ENCODE data around the gene TCHP. TPM values are rescaled to one million over a fixed set of nuclear protein-coding genes. Genes with fewer than 3 reads are reported as not detected.

Gene TCHP
- total RNA-seq, 4 donors from 2014 or later: 15.7 to 31.7 (median 20.0) TPM

DNA sequence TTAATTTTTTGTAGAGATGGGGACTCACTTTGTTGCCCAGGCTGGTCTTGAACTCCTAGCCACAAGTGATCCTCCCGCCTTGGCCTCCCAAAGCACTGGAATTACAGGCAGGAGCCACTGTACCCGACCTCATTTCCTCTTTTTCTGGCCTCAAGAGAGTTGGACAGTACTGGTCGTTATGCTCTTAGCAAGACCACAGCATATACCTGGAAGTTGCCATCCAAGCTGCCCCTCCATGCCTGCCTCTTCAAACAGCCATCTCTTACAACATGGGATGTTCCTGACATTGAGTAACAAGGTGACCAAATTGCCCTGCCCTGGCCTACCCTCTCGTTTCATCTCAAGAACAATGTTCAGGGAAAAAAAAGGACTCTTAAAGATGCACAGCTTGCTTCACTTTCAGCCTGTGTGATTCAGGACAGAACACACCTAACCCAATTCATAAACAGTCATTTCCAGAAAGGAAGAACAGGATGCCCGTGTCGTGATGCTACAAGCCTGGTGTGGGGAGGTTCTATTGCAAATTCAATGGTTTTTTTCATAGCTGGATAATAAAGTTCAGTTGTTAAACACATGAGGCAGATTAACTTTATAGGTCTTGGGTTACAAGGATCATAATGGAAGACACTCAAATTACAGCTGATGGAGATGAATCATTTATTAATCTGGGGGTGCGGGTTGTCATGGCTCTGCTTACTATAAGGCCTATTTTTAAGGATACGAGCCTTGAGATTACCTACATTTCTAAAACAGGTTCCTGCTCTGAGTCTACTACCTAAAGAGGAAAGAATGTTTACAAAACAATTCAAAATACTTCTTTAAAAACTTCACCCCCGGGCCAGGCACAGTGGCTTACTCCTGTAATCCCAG, 31.7 kb upstream of the TCHP start:
- peaks cover 22 to 100% (median 64%) of the 10 kb centered on the region in 3 donors for H3K4me1 ChIP-seq
- H3K36me3 ChIP-seq: peaks cover 0 to 39% (median 0%) of the 10 kb centered on the region in 3 donors
- WGBS, 2 donors: 33 to 56% methylated on average over 9 of the region's 9 CpGs
- H3K27me3 ChIP-seq: no peaks in the 10 kb centered on the region
- H3K27ac ChIP-seq: peak overlapping the region; percentile 84 to 97 (median 89)
- DNase-seq: no peak
- intact Hi-C loops (cut with DNase I): no loop called here
- H3K9me3 ChIP-seq: no peaks in the 10 kb centered on the region
- no peak overlapping the region for H3K4me3 ChIP-seq
- TF ChIP-seq, protein P1, sequence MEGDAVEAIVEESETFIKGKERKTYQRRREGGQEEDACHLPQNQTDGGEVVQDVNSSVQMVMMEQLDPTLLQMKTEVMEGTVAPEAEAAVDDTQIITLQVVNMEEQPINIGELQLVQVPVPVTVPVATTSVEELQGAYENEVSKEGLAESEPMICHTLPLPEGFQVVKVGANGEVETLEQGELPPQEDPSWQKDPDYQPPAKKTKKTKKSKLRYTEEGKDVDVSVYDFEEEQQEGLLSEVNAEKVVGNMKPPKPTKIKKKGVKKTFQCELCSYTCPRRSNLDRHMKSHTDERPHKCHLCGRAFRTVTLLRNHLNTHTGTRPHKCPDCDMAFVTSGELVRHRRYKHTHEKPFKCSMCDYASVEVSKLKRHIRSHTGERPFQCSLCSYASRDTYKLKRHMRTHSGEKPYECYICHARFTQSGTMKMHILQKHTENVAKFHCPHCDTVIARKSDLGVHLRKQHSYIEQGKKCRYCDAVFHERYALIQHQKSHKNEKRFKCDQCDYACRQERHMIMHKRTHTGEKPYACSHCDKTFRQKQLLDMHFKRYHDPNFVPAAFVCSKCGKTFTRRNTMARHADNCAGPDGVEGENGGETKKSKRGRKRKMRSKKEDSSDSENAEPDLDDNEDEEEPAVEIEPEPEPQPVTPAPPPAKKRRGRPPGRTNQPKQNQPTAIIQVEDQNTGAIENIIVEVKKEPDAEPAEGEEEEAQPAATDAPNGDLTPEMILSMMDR (IDR thresholded peaks at IDR 0.05): no peak
- no peak for TF ChIP-seq POLR2A (IDR thresholded peaks at IDR 0.05)

DNA sequence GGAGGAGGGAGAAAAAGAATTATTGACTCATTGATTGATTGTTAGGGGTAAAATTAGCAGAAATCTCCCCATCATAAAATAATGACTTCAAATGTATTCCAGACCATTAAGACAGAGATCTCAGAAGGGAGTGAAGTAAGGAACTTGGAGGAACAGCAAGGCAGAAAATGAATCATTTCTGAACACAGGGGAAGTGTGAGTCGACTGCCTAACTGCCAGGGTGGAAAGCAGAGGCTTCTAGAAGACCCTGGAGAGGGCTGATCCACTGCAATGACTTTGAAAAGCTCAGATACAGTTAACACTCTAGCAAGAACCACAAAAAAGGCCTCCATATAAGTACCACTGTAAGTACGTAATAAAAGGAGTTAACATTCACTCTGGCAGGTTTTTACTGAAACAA, 29.4 kb upstream of the TCHP start:
- 49 to 63% methylated on average over 2 of the region's 2 CpGs for WGBS, 2 donors
- Histone ChIP-seq H3K36me3 (peaks cover 0 to 45% (median 0%) of the 10 kb centered on the region in 3 donors), H3K4me3 (no peak overlapping the region), H3K4me1 (peaks cover 29 to 100% (median 62%) of the 10 kb centered on the region in 3 donors), H3K27me3 (no peaks in the 10 kb centered on the region), H3K27ac (peak overlapping the region in 3 of 4 donors; percentile 84 to 97 (median 91)), H3K9me3 (no peaks in the 10 kb centered on the region)
- DNase-seq: no peak
- TF ChIP-seq, protein P1 (IDR thresholded peaks at IDR 0.05): no peak
- no peak for TF ChIP-seq POLR2A (IDR thresholded peaks at IDR 0.05)
- intact Hi-C loops (cut with DNase I): no loop called here

DNA sequence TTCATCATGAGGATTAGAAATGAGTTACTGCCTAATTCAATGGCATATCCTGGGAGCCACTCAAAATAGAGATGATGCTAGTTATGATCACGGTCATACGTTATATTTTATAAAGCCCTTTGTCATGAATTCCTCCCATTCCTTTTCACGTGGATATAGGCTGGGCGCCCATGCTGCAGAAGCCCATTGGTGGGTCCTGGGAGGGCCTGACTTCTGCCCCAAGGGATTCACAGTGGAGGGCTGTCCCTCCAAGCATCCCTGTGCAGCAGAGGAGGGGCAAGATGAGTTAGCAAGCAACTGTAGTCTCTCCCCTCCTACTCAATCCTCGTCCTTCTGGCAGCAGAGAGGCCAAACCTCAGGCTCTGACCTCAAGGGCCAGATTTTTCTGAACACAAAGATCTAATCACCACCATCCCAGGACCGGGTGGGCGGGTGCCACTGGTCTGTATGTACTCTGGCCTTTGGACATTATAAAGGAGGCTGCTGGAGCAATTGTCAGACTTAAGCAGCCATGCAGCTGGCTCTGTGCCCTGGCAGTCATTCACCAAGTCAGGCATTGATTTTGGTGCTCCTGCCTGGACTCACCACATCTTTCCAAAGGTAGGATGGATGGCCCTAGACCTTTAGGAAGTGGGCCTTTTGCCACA, 28.3 kb upstream of the TCHP start:
- no peak for DNase-seq
- intact Hi-C loops (cut with DNase I): no loop called here
- TF ChIP-seq, protein P1 (IDR thresholded peaks at IDR 0.05): no peak
- no peak for TF ChIP-seq POLR2A (IDR thresholded peaks at IDR 0.05)
- H3K36me3 ChIP-seq: peaks cover 0 to 45% (median 0%) of the 10 kb centered on the region in 3 donors
- H3K27me3 ChIP-seq: no peaks in the 10 kb centered on the region
- no peak overlapping the region for H3K4me3 ChIP-seq
- peaks cover 29 to 100% (median 63%) of the 10 kb centered on the region in 3 donors for H3K4me1 ChIP-seq
- 65 to 79% methylated on average over 3 to 7 of the region's 7 CpGs for WGBS, 2 donors
- H3K27ac ChIP-seq: peak overlapping the region; percentile 50 to 97 (median 88)
- no peaks in the 10 kb centered on the region for H3K9me3 ChIP-seq

DNA sequence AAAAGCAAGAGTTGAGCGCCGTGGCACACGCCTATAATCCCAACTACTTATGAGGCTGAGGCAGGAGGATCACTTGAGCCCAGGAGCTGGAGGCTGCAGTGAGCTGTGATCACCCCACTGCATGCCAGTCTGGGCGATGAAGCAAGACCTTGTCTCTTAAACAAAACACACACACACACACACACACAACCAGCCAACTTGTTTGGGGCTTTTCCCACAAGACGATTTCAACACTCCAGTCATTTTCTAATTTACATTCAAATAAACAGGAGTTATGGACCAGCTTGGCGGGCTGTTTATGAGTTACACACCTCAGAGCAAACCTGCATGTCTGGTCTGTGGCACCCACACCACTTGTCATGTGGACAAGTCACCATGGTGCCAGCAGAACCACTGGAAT, 26.4 kb upstream of the TCHP start:
- 66% methylated on average over 6 of the region's 6 CpGs for WGBS, 2 donors
- H3K27me3 ChIP-seq: no peaks in the 10 kb centered on the region
- TF ChIP-seq, protein P1 (IDR thresholded peaks at IDR 0.05): no peak
- TF ChIP-seq POLR2A (IDR thresholded peaks at IDR 0.05): no peak
- no peak for DNase-seq
- H3K27ac ChIP-seq: peak overlapping the region; percentile 63 to 97 (median 88)
- no peak overlapping the region for H3K4me3 ChIP-seq
- peaks cover 37 to 100% (median 74%) of the 10 kb centered on the region in 3 donors for H3K4me1 ChIP-seq
- intact Hi-C loops (cut with DNase I): no loop called here
- H3K36me3 ChIP-seq: peaks cover 0 to 32% (median 0%) of the 10 kb centered on the region in 3 donors
- H3K9me3 ChIP-seq: no peaks in the 10 kb centered on the region
